ENCODE measurements around the gene INTS4.
"Not testable (repeated sequence)": the region's sequence is repeated elsewhere in the genome, so short reads cannot be mapped to it uniquely, and the experiment has no call there.

INTS4 gene

DNA sequence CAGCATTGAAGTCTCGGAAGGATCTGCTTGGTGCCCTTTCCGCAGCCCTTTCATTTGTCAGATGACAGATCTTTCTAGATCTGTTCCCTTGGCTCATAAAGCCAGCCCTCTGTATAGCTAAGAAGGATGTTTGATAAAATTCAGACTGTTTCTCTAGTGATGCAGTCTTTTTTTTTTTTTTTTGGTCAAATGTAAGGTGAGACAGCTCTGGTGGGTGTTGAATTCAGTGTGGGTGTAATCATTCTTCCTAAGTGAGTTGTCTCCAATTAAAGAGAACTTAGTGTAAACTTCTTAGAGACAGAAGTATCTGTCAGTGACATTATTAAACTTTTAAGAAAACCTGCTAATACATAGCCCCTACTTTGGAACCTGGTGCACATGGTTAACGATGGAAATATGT, 120.3 kb downstream of the INTS4 start:
- no peak for DNase-seq

DNA sequence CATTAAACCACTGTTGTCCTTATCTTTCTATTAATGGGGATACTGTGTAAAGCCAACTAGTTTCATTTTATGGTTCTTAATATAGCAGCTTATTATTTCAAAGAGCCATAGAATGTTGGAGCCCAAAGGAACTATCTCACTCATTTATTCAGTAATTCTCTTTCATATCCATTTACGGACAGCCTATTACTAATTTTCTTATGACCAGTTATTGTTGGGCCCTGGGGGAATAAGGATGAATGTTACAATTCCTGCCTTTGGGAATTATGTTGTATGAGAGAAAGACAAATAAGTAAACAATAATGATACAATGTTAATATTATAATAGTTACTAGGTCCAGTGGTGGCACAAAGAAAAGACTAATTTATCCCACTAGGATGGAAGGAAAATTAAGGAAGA, 121.1 kb downstream of the INTS4 start:
- no peak for DNase-seq

GRCh38 chr11:77871855-77872254, 122.6 kb downstream of the INTS4 start:
- no peak for DNase-seq

GRCh38 chr11:77868744-77869143, 125.7 kb downstream of the INTS4 start:
- no peak for DNase-seq

- DNase-seq: no peak
These were observed 128.1 kb downstream of the INTS4 start for GRCh38 chr11:77866336-77866735.

DNA sequence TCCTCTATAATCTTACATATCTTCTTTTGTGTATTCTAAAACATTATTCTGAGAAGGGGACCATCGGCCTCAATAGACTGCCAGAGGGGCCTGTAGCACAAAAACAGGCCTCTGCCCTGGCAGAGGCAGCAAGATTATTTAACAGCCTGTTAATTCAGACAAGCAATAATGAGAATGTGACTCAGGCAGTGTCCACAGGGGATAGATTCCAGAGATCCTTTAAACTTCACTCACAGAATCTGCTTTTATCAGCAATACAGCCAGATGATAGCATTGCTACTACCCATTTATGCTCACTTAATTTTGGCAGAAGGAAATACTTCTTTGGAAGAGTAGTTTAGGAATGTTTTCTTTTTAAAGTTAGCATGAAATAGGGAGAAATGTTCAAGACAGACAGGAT, 128.7 kb downstream of the INTS4 start:
- DNase-seq: no peak

GRCh38 chr11:77861444-77861843, 133.0 kb downstream of the INTS4 start:
- not testable (repeated sequence) for DNase-seq

DNA sequence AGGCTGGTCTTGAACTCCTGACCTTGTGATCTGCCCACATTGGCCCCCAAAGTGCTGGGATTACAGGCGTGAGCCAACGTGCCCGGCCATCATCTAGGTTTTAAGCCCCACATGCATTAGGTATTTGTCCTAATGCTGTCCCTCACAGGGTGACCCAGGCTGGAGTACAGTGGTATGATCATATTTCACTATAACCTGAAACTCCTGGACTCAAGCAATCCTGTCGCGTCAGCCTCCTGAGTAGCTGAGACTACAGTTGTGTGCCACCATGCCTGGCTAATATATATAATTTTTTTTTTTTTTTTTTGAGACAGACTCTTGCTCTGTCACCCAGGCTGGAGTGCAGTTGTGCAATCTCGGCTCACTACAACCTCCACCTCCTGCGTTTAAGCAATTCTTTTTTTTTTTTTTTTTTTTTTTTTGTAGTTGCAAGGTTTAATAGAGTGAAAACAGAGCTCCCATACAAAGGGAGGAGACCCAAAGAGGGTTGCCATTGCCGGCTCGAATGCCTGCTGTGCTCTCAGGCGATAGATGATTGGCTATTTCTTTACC, 136.5 kb downstream of the INTS4 start:
- DNase-seq: not testable (repeated sequence)

GRCh38 chr11:77854838-77855237, 139.6 kb downstream of the INTS4 start:
- DNase-seq: no peak

DNA sequence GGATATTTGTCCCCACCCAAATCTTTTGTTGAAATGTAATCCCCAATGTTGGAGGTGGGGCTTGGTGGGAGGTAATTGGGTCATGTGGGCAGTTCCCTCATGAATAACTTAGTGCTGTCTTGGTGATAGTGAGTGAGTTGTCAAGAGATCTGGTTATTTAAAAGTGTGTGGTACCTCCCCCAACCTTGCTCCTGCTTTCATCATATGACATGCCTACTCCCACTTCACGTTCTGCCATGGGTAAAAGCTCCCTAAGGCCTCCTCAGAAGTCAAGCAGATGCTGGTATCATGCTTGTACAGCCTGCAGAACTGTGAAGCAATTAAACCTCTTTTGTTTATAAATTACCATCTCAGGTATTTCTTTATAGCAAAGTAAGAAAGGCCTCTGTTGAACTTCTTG, 143.0 kb downstream of the INTS4 start:
- no peak for DNase-seq

- not testable (repeated sequence) for DNase-seq
These were observed 150.8 kb downstream of the INTS4 start for GRCh38 chr11:77843700-77844099.

DNA sequence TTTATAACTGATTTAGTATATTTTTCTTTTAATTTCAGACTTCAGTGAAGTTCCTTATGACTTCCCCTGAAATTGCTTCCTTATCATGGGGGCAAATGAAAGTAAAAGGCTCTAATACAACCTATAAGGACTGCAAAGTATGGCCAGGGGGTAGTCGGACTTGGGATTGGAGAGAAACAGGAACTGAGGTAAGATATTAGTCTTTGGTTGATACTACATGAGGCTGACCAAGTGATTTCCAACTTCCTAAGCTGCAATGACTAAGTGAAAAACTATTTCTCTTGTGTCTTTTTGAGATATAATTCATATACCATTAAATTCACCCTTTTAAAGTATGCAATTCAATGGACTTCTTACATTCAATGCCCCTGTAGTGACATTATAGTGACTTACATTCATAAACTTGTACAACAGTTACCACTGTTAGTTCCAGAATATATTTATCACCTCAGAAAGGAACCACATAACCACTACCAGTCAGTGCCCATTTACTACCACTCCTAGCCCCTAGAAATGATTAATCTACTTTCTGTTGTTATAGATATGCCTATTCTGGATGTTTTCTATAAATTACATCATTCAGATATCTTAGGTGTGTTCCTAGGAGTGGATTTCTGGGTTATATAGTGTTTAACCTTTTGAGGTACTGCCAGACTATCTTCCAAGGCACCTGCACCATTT, 151.9 kb downstream of the INTS4 start:
- DNase-seq: no peak

- DNase-seq: no peak
These were observed 161.2 kb downstream of the INTS4 start for GRCh38 chr11:77833302-77833701.

DNA sequence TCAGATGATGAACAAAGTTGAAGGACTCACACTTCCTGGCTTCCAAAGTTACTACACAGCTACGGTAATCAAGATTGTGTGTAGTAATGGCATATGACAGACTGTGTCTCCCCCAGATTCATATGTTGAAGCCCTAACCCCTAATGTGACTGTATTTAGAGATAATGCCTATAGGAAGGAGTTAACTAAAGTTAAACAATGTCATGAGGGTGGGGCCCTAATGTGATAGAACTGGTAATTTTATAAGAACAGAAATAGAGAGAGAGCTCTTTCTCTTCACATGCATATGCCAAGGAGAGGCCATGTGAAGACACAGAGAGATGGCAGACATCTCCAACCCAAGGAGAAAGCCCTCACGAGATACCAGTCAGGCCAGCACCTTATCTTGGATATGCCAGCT, 165.5 kb downstream of the INTS4 start:
- DNase-seq: no peak

All from activated CD8-positive, alpha-beta memory T cell treated with anti-CD3 and anti-CD28 coated beads, Interleukin-2, amount 50 U/mL, for 4 hours (primary cell).